NCI-H345 (cell line): ENCODE measurements around the gene CUL7.
A peak's percentile ranks its signal among the peaks of the same experiment; 100 is the strongest.
"Not testable (repeated sequence)": the region's sequence is repeated elsewhere in the genome, so short reads cannot be mapped to it uniquely, and the experiment has no call there.

Experiments
- DNase-seq: peaks from one replicate; lab custom pipeline; 2025; lab: John Stamatoyannopoulos, UW

The CUL7 gene

DNA sequence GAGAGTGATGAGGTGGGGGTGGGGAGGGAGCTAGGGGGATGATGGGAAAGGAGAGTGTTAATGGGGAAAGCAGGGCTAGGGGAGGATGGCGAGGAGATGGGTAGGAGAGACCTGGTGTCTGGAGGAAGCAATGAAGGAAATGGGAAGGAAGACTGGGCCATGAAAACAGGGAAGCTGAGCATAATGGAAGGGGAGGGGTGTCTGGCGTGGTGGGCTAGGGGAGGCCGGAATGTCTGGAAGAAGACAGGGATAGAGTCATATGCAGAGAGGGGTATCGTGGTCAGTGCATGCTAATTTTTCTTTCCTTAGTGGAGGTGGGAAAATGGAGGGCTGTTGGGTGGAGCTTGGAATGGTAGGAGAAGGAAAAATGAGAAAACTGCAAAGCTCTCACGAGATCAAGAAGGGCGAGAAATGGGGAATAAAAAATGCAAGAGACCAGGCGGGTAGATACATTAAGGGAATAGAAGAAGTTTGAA lies 39.2 kb downstream of the CUL7 start:
- DNase-seq, result no peak

DNA sequence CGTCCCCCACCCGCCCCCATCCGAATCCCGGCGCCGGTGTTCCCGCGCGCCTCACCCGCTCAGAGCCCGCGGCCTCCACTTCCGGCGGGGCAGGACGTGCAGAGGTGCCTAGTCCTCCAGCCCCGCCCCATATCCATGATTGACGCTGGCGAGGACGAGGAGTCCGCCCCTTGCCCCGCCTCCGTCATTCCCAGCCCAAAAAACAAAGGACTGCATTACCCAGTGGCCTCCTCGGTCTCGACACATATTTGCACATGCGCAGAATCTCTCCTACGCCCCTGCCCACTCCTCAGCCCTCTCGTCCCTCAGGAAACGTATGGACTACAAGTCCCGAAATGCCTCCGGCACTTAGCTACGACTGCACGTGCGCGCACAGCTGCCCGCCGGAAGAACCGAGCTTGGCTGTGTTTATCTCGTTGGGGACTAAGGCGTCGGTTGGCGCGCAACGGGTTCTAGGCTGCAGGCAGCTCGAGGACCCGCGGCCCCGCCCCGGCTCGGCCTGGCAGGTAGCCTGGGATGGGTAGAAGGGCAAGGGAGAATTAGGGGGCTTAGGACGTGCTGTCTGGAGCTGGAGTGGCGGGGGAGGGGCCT lies 39.7 kb downstream of the CUL7 start, which contains the start of the genes KLHDC3 and MEA1:
TSS of gene KLHDC3 (plus strand) at position 407 of the 591 bp plus-strand sequence. CDS start 2,944 bp downstream, outside the sequence.
TSS of gene MEA1 (minus strand) at position 104 of the 591 bp plus-strand sequence. CDS start 133 bp downstream, outside the sequence.
- DNase-seq, result peak; percentile 100

DNA sequence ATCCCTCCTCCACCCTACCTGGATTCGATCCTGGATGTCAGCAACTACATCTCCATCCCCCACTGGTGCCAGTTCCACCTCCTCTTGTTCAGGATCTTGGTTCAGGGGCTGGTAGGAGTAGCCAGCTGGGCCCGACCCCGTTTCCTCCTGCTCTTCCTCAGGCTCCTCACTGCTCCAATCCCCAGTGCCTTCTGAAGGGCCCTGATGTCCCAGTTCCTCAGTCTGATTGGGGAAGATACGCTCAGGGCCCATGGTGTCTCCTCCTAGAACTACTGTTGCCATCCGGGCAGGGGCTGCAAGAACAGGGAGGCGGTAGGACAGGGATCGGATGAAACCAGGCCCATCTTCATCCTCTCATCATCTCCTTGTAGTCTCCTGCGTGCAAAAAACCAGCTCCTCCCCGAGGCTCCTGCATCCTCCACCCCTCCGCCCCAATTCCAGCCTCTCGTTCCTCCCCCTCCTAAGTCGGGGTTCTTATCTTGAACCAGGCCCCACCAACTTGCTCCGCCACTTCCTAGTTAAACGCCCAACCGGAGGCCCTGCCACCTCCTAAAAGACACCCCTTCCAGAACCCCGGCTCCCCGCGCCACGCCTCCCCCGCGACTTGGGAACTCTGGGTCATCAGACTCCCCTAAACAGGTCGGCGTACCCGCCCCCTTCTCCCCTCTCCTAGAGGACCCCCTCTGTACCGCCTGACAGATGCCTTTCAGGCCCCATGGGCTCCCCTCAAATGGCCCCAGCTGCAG lies 40.4 kb downstream of the CUL7 start:
- peak; percentile 30 for DNase-seq

DNA sequence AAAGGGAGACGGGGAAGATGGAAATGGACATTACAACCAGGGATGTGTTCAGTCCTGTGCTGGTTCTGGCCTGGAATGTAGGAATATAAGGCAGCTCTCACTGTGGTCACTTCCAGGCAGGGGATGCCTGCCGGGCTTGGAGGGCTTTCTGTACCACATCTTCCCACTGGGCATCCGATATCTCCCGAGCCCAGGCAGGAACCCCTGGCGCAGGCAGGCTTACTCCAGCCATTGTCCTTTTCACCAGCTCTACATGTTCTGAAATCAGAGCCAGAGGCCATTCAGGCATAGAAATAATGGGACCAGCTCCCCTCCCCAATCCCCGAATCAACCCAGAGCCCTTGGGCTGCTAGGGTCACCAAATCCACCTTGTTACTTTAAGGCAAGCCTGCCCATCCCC lies 41.3 kb downstream of the CUL7 start:
- no peak for DNase-seq

DNA sequence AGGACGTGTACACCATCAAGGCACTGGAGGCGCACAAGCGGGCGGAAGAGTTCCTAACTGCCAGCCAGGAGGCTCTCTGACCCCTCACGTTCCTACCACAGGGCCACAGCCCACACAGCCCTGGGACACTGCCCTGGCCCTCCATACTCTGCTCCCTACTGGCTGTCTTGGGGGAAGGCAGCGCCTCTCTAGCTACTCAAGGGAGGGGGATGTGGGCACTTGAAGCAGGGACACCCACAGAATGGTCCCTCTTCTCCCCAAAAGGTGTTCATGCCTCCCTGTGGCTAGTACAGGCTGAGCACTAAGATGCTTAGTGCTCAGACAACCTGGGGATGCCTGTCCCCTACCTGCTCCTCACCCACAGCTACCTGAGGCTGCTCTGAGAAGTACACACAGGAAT lies 42.4 kb downstream of the CUL7 start:
- DNase-seq, result no peak

DNA sequence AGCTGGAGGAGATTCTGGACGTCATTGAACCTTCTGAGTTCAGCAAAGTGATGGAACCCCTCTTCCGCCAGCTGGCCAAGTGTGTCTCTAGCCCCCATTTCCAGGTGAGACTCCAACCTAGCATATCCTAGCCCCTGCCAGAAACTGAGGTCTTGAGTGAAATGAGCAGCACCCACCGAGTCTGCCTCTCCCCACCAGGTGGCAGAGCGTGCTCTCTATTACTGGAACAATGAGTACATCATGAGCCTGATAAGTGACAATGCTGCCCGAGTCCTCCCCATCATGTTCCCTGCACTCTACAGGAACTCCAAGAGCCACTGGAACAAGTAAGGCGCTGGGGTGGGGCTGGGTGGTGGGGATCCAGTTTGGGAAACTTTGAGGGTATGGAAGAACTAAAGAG lies 44.5 kb downstream of the CUL7 start:
- DNase-seq, result peak; percentile 7

DNA sequence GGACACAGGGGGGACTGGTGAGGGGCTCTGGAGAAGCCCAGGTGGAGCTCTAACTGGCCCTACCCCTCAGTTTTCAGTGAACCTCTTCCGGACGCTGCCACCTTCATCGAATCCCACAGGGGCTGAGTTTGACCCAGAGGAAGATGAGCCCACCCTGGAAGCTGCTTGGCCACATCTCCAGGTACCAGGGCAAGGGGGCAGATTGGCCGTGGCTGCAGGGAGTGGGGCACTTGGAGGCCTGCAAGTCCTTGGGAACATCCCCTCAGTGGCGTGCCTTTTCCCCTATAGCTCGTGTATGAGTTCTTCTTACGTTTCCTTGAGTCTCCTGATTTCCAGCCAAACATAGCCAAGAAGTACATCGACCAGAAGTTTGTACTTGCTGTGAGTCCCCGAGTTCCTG lies 46.5 kb downstream of the CUL7 start:
- no peak for DNase-seq

DNA sequence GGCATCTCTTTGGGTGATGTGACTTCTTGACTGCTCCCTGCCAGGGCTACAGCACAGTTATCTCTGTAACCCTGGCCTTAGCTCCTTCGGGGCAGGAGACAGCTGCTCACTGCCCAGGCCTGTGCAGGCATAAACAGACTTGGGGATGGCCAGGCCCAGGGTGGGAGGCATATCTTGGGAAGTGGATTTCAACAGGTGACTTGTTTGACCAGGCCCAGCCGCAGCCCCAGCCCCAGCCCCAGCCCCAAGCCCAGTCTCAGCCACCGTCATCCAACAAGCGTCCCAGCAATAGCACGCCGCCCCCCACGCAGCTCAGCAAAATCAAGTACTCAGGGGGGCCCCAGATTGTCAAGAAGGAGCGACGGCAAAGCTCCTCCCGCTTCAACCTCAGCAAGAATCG lies 47.4 kb downstream of the CUL7 start:
- no peak for DNase-seq

DNA sequence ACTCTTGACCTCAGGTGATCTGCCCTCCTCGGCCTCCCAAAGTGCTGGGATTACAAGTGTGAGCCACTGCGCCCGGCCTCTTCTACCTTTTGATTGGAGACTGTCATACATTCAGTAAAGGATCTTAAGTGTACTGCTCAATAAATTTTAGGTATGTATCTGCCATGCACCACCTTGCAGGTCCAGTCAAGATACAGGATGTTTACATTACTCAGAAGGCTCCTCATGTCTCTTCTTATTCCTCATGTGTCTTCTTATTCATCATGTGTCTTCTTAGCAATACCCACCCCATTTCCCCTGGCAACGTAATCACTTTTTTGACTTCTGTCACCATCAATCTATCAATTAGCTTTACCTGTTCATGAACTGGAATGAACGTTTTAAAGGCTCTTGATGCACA lies 47.8 kb downstream of the CUL7 start:
- DNase-seq, result no peak

DNA sequence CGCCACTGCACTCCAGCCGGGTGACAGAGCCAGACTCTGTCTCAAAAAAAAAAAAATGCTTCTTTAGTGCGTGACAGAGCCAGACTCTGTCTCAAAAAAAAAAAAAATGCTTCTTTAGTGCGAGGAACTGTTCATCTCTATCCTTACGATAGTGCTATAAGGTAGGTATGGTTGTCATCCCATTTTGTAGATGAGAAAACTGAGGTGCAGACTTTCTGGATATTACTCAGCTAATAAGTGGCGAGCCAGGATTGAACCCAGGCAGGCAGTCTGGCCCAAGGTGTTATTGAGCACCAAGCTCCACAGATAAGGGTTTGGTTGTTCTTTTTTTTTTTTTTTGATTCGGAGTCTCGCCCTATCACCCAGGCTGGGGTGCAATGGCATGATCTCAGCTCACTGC lies 51.8 kb downstream of the CUL7 start:
- DNase-seq, result no peak

DNA sequence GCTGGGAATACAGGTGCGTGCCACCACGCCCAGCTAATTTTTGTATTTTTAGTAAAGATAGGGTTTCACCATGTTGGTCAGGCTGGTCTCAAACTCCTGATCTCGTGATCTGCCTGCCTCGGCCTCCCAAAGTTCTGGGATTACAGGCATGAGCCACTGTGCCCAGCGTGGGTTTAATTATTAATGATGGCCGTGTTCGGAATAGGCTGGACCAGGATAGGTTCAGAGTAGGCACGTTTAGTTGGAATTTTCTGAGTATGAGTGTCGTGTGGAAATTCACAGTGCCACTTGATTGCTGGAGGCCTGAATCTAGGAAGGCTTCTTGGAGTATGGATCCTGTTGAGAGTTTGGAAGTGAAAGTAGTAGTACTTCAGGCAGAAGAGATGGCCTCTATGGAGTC lies 55.4 kb downstream of the CUL7 start:
- DNase-seq, result not testable (repeated sequence)

DNA sequence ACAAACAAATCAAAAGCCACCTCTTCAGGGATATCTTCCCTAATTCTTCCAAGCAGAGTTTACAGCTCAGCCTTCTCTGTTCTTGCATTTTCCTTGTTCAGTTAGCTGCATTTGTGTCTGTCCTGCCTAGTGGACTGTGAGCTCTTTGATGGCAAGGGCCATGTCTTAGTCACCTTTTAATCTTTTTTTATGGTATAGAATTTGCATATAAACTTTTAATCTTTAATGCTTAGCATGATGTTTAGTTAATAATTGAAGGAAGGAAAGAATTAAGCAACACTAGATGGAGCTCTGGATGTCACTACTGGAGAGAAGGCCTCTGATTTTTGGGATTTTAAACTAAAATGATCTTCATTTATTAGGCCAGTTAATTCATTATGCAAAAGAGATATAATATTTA lies 57.1 kb downstream of the CUL7 start:
- no peak for DNase-seq

DNA sequence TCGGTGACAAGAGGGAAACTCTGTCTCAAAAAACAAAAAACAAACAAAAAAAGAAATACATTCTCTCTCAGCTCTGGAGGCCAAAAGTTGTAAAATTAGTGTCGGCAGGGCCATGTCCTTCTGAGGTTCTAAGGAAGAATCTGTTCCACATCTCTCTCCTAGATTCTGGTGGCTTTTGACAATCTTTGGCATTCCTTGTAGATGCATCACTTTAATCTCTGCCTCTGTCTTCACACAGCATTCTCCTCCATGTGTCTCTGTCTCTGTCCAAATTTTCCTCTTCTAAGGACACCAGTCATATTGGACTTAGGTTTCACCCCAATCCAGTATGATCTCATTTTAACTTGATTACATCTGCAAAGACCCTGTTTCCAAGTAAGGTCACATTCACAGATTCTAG lies 60.2 kb downstream of the CUL7 start:
- DNase-seq, result no peak

DNA sequence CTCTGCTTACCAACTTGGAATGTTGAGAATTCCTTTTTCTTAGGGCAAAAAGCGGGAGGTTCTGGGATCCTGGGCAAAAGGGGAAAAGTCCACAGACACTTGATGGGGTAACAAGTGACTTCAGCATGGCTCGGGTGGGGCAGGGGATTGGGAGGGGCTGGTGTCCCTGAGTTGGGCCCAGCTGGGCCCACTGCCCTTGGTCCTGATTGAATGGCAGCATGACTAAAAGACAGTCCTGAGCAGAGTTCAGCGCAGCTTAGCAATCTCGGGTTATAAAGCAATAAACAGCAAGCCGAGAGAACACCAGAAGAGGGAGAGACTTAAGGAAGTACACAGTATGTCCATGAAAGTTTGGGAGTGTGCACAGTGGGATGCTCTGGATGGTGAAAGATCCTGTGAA lies 63.7 kb downstream of the CUL7 start:
- DNase-seq, result no peak

DNA sequence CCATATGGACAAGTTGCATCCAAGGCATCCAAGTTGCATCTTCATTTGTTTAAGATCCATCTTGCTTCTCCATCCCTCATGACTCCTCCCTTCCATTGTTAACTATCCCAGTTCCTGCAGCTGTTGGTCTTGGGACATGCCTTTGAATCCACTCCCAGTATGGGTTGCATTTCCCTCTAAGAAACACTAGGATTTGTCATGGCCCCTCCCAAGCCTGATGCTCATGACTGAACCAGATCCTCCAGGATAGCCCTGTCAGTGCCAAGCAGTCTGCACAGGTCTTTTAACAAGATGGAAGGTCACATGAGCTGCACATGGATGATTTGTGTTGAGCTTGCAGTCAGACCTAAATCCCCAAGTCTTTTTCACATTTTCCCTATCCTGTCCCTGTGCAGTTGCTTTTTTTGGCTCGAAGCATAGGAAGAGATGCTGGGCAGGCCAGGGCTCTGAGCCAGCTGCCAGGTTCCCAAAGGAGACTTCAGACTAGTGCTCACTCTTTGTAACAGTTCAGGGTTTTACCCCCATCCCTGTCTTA lies 65.1 kb downstream of the CUL7 start:
- no peak for DNase-seq
